Astrocyte of the spinal cord (primary cell): ENCODE measurements around the gene RAB44.
"Not testable (repeated sequence)": the region's sequence is repeated elsewhere in the genome, so short reads cannot be mapped to it uniquely, and the experiment has no call there.

ENCODE experiments used
- DNase-seq: peaks from one replicate; pipeline ENCODE4 v3.0.0; 2011; ENCODE audit warnings: low read depth, low spot score
- H3K4me3 ChIP-seq: 2 replicates; pipeline ENCODE4 v1.5.1; 2011; ENCODE audit warnings: low read depth, mild to moderate bottlenecking, low read length, moderate library complexity
- CTCF ChIP-seq: IDR thresholded peaks from 2 replicates; pipeline ENCODE4 v1.5.1; 2012; ENCODE audit warnings: low read depth, mild to moderate bottlenecking, low read length, inconsistent platforms
- in situ Hi-C: cut with HindIII; loops from 2 replicates; pipeline ENCODE4 v1.10.0; 2017; ENCODE audit warnings: low sequenced_read_pairs

RAB44 gene

GRCh38 chr6:36697481-36697903, at the start of gene RAB44:
RAB44 (plus strand) TSS chr6:36697826; CDS start chr6:36704236, 6,410 bp downstream.
- no peak within 1 kb of the TSS for H3K4me3 ChIP-seq
- DNase-seq, result no peak
- in situ Hi-C loops, result no loop called here
- no peak for TF ChIP-seq CTCF

- no peak overlapping the region for H3K4me3 ChIP-seq
- in situ Hi-C loops, result no loop called here
- no peak for TF ChIP-seq CTCF
- DNase-seq, result no peak
These were observed 48.5 kb upstream of the RAB44 start for GRCh38 chr6:36649086-36649485.

- in situ Hi-C loops, result no loop called here
These were observed 47.7 kb upstream of the RAB44 start for GRCh38 chr6:36649701-36650484.

GRCh38 chr6:36650848-36651478, 46.7 kb upstream of the RAB44 start:
- DNase-seq, result no peak
- no peak overlapping the region for H3K4me3 ChIP-seq
- in situ Hi-C loops, result no loop called here
- no peak for TF ChIP-seq CTCF

More at GRCh38 chr6:36649701-36650484, 47.7 kb upstream of the RAB44 start:
- no peak for TF ChIP-seq CTCF
- no peak overlapping the region for H3K4me3 ChIP-seq
- no peak for DNase-seq

GRCh38 chr6:36651659-36652379, 45.8 kb upstream of the RAB44 start:
- DNase-seq, result no peak
- TF ChIP-seq CTCF, result no peak
- no peak overlapping the region for H3K4me3 ChIP-seq
- in situ Hi-C loops, result no loop called here

GRCh38 chr6:36654469-36654868, 43.2 kb upstream of the RAB44 start:
- DNase-seq, in situ Hi-C loops, H3K4me3 ChIP-seq: not testable (repeated sequence)
